GM23338 (cell line): ENCODE results near the gene SLC8A3.

ENCODE experiments used
- CREB1 ChIP-seq: fragments of 250-450 bp; sonication (Bioruptor Pico); IDR thresholded peaks from 2 replicates; pipeline ENCODE4 v1.5.0; 2020; ENCODE audit warnings: low read depth, mild to moderate bottlenecking, moderate library complexity
- CTCF ChIP-seq, 2 experiments: fragments of 200-600 bp in 1 of 2; sonication (generic) in 1 of 2; conservative IDR thresholded peaks; 2 replicates each; pipeline versions ENCODE4 v1.5.1 to v1.6.1; 2016 to 2017; ENCODE audit warnings: antibody characterized with exemption in 2 of 2, low read depth in 2 of 2, mild to moderate bottlenecking in 2 of 2, moderate library complexity in 1 of 2
- EZH2 ChIP-seq: fragments of 200-600 bp; sonication (generic); IDR thresholded peaks from one replicate; pipeline ENCODE4 v1.8.0; 2017; ENCODE audit warnings: antibody characterized with exemption, mild to moderate bottlenecking, low read depth; ENCODE audit not compliant: unreplicated experiment
- NANOG ChIP-seq: IDR thresholded peaks from 2 replicates; pipeline ENCODE4 v1.6.1; 2016; ENCODE audit warnings: antibody characterized with exemption, borderline replicate concordance
- POLR2AphosphoS5 ChIP-seq: IDR thresholded peaks from 2 replicates; pipeline ENCODE4 v1.6.1; 2016; ENCODE audit warnings: antibody characterized with exemption, low read depth
- REST ChIP-seq: IDR thresholded peaks from one replicate; pipeline ENCODE4 v1.6.1; 2018; ENCODE audit warnings: antibody characterized with exemption; ENCODE audit not compliant: unreplicated experiment
- ZNF331 ChIP-seq: fragments of 250-450 bp; sonication (Bioruptor Pico); IDR thresholded peaks from 2 replicates; pipeline ENCODE4 v1.5.0; 2020; ENCODE audit warnings: low read depth, mild to moderate bottlenecking, moderate library complexity
- ZNF462 ChIP-seq: fragments of 250-450 bp; sonication (Bioruptor Pico); IDR thresholded peaks from 2 replicates; pipeline ENCODE4 v1.5.0; 2020; ENCODE audit warnings: mild to moderate bottlenecking, moderate library complexity

GRCh38 chr14:70061108-70061507 lies 127.6 kb downstream of the SLC8A3 start:
- TF ChIP-seq CTCF (conservative IDR thresholded peaks at IDR 0.05; ENCODE audit: low read depth in 2 of 2): no peak
- TF ChIP-seq CREB1 (CRISPR knock-in tag): no peak
- no peak for TF ChIP-seq EZH2
- TF ChIP-seq ZNF462: no peak
- no peak for TF ChIP-seq REST
- TF ChIP-seq ZNF331 (CRISPR knock-in tag): no peak
- no peak for TF ChIP-seq NANOG
- no peak for TF ChIP-seq POLR2AphosphoS5
